Measurements from ENCODE around the gene NTRK3.
"Not testable (repeated sequence)": the region's sequence is repeated elsewhere in the genome, so short reads cannot be mapped to it uniquely, and the experiment has no call there.

NTRK3 gene

GRCh38 chr15:88033421-88033820, 223.1 kb downstream of the NTRK3 start:
- not testable (repeated sequence) for DNase-seq (ENCODE audit: low read depth in 2 of 2)

- DNase-seq (ENCODE audit: low read depth in 2 of 2) = no peak
Observed at GRCh38 chr15:88032787-88033186, 223.8 kb downstream of the NTRK3 start.

- no peak for DNase-seq (ENCODE audit: low read depth in 2 of 2)
Observed at GRCh38 chr15:88031461-88031860, 225.1 kb downstream of the NTRK3 start.

GRCh38 chr15:88029696-88030095, 226.8 kb downstream of the NTRK3 start:
- DNase-seq (ENCODE audit: low read depth in 2 of 2) = no peak

- no peak for DNase-seq (ENCODE audit: low read depth in 2 of 2)
Observed at GRCh38 chr15:88028024-88028423, 228.5 kb downstream of the NTRK3 start.

GRCh38 chr15:88023914-88024313, 232.6 kb downstream of the NTRK3 start:
- no peak for DNase-seq (ENCODE audit: low read depth in 2 of 2)

- DNase-seq (ENCODE audit: low read depth in 2 of 2) = no peak
Observed at GRCh38 chr15:88022716-88023115, 233.8 kb downstream of the NTRK3 start.

- no peak for DNase-seq (ENCODE audit: low read depth in 2 of 2)
Observed at GRCh38 chr15:88021601-88022000, 234.9 kb downstream of the NTRK3 start.

GRCh38 chr15:88020806-88021205, 235.7 kb downstream of the NTRK3 start:
- DNase-seq (ENCODE audit: low read depth in 2 of 2) = no peak

GRCh38 chr15:88019656-88020055, 236.9 kb downstream of the NTRK3 start:
- no peak for DNase-seq (ENCODE audit: low read depth in 2 of 2)

GRCh38 chr15:88018869-88019641, 237.5 kb downstream of the NTRK3 start:
- DNase-seq (ENCODE audit: low read depth in 2 of 2) = no peak

GRCh38 chr15:88017753-88018152, 238.8 kb downstream of the NTRK3 start:
- DNase-seq (ENCODE audit: low read depth in 2 of 2) = no peak

- DNase-seq (ENCODE audit: low read depth in 2 of 2) = no peak
Observed at GRCh38 chr15:88016406-88016805, 240.1 kb downstream of the NTRK3 start.

GRCh38 chr15:88015228-88015860, 241.2 kb downstream of the NTRK3 start:
- DNase-seq (ENCODE audit: low read depth in 2 of 2) = no peak

GRCh38 chr15:88014454-88015160, 241.9 kb downstream of the NTRK3 start:
- no peak for DNase-seq (ENCODE audit: low read depth in 2 of 2)

GRCh38 chr15:88013111-88013510, 243.4 kb downstream of the NTRK3 start:
- DNase-seq (ENCODE audit: low read depth in 2 of 2) = no peak

- DNase-seq (ENCODE audit: low read depth in 2 of 2) = no peak
Observed at GRCh38 chr15:88012688-88013087, 243.9 kb downstream of the NTRK3 start.

- DNase-seq (ENCODE audit: low read depth in 2 of 2) = no peak
Observed at GRCh38 chr15:88012233-88012632, 244.3 kb downstream of the NTRK3 start.

GRCh38 chr15:88011533-88011932, 245.0 kb downstream of the NTRK3 start:
- DNase-seq (ENCODE audit: low read depth in 2 of 2) = no peak

- no peak for DNase-seq (ENCODE audit: low read depth in 2 of 2)
Observed at GRCh38 chr15:88006146-88006545, 250.4 kb downstream of the NTRK3 start.

GRCh38 chr15:88004399-88004798, 252.1 kb downstream of the NTRK3 start:
- DNase-seq (ENCODE audit: low read depth in 2 of 2) = no peak

- no peak for DNase-seq (ENCODE audit: low read depth in 2 of 2)
Observed at GRCh38 chr15:88003541-88004327, 252.8 kb downstream of the NTRK3 start.
